ENCODE measurements around the gene HK1.

DNA sequence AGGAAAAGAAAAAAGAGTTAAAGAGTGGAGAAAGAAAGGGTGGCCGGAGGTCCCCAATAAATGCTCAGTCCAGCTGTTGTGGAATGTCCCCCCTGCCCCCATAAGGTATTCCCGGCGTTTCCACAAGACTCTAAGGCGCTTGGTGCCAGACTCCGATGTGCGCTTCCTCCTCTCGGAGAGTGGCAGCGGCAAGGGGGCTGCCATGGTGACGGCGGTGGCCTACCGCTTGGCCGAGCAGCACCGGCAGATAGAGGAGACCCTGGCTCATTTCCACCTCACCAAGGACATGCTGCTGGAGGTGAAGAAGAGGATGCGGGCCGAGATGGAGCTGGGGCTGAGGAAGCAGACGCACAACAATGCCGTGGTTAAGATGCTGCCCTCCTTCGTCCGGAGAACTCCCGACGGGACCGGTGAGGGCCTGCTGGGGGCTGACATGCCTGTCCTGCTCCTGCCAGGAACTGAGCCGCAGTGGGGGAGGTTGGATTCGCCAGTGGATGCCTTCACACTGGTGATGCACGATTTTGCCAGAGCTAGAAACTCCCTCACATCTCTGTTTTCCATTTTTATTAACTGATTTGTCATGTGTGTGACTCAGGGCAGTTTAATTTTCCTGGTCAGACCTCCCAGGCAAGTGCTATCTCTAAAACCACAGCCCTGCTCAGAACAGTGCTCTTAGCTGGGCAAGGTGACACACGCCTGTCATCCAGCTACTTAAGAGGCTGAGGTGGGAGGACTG lies 104.3 kb downstream of the HK1 start:
- TF ChIP-seq, protein P1, sequence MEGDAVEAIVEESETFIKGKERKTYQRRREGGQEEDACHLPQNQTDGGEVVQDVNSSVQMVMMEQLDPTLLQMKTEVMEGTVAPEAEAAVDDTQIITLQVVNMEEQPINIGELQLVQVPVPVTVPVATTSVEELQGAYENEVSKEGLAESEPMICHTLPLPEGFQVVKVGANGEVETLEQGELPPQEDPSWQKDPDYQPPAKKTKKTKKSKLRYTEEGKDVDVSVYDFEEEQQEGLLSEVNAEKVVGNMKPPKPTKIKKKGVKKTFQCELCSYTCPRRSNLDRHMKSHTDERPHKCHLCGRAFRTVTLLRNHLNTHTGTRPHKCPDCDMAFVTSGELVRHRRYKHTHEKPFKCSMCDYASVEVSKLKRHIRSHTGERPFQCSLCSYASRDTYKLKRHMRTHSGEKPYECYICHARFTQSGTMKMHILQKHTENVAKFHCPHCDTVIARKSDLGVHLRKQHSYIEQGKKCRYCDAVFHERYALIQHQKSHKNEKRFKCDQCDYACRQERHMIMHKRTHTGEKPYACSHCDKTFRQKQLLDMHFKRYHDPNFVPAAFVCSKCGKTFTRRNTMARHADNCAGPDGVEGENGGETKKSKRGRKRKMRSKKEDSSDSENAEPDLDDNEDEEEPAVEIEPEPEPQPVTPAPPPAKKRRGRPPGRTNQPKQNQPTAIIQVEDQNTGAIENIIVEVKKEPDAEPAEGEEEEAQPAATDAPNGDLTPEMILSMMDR (conservative IDR thresholded peaks at IDR 0.05 in 1 of 2, IDR thresholded peaks at IDR 0.05 in 1 of 2; ENCODE audit: low read depth in 1 of 2, low read length in 2 of 2) = no peak
- TF ChIP-seq EZH2 (IDR thresholded peaks at IDR 0.05; ENCODE audit: low read length, missing control alignments) = no peak
